GM19452 (cell line): ENCODE results near the gene SPOUT1.
A peak's percentile ranks its signal among the peaks of the same experiment; 100 is the strongest.
"Not testable (repeated sequence)": the region's sequence is repeated elsewhere in the genome, so short reads cannot be mapped to it uniquely, and the experiment has no call there.

Experiments used
- ATAC-seq: cut with Tn5 transposase; IDR thresholded peaks from one replicate; pipeline ENCODE4 v1.9.1; 2021; ENCODE audit not compliant: unreplicated experiment

The SPOUT1 gene

GRCh38 chr9:128818099-128818838 is 11.3 kb downstream of the SPOUT1 start, which contains the start of gene ENDOG:
TSS of gene ENDOG (plus strand) at chr9:128818500. CDS start at chr9:128818685, 185 bp downstream.
- ATAC-seq, result peak; percentile 90

DNA sequence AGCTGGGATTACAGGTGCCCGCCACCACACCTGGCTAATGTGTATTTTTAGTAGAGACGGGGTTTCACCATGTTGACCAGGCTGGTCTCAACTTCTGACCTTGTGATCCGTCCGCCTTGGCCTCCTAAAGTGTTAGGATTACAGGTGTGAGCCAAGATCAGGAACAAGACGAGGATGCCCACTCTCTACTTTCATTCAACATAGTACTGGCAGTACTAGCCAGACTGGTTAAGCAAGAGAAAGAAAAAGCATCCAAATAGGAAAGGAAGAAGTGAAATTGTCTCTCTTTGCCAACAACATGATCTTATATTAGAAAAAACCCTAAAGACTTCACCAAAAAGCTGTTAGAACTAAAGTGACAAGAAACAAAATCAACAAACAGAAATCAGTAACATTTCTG is 18.7 kb downstream of the SPOUT1 start:
- no peak for ATAC-seq

DNA sequence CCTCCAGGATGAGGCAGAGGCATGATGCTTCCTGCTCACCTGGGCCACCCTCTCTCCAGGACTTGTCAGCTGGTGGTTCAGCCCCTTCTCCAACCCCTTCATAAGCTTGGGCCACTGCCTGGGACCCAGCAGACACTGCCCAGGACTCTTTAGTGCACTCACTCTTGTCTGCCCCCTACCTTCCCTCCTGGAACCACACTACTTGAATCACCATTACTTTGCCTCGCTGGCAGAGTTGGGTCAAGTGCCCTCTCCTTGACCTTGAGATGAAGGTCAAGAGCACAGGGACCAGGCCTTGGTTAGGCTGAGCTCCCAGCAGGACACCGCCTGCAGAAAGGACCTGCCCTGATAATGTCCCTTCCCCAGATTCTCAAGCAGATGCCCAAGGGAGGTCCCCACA is 19.8 kb downstream of the SPOUT1 start:
- ATAC-seq, result no peak

GRCh38 chr9:128809036-128809599 is 20.5 kb downstream of the SPOUT1 start:
- ATAC-seq, result no peak

GRCh38 chr9:128808543-128808942 is 21.1 kb downstream of the SPOUT1 start:
- no peak for ATAC-seq

GRCh38 chr9:128807827-128808226 is 21.8 kb downstream of the SPOUT1 start:
- ATAC-seq, result no peak

DNA sequence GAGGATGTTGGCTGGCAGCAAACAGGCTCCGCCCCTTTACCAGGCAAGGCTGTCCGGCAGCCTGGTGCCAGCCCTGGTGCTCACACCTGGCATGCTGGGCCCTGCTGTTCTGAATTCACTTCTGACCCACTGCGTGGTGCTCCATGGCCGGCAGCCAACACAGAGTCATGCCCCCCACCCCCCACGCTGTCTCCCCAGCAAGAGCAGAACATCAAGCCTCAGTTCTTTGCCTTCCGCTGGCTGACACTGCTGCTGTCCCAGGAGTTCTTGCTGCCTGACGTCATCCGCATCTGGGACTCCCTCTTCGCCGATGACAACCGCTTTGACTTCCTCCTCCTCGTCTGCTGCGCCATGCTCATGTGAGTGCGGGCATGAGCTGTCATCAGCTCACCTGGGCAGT is 23.9 kb downstream of the SPOUT1 start:
- ATAC-seq, result no peak

DNA sequence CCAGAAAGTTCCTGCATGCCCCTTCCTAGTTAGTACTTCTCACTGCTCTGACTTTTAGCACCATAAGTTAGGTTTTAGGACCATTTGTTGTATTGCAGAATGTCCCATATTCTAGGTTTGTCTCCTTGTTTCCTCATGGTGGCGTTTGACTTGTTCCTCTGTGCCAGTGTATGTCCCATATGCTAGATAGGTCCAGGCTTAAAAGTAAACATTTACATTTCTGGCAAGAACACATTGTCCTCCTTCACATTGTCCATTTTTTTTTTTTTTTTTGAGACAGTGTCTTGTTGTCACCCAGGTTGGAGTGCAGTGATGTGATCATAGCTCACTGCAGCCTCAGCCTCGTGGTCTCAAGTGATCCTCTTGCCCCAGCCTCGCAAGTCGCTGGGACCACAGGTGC is 27.1 kb downstream of the SPOUT1 start:
- ATAC-seq, result no peak

GRCh38 chr9:128800061-128800460 is 29.5 kb downstream of the SPOUT1 start:
- ATAC-seq, result no peak

DNA sequence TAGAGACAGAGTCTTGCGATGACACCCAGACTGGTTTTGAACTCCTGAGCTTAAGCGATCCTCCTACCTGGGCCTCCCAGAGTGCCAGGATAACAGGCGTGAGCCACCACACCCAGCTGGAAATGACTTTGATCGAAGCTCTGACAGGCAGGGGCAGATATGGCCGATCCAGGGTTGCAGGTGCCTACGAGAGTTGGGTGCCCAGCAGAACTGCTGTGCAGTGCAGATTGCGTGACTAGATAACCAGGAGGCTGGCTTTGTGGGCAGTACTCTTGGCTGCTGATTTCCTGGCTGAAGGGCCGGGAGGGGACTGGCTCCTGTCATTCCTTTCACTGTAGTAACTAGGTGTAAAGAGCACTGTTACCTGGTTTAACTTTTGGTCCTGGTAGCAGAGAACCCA is 30.7 kb downstream of the SPOUT1 start:
- no peak for ATAC-seq

GRCh38 chr9:128794961-128795360 is 34.6 kb downstream of the SPOUT1 start:
- not testable (repeated sequence) for ATAC-seq

DNA sequence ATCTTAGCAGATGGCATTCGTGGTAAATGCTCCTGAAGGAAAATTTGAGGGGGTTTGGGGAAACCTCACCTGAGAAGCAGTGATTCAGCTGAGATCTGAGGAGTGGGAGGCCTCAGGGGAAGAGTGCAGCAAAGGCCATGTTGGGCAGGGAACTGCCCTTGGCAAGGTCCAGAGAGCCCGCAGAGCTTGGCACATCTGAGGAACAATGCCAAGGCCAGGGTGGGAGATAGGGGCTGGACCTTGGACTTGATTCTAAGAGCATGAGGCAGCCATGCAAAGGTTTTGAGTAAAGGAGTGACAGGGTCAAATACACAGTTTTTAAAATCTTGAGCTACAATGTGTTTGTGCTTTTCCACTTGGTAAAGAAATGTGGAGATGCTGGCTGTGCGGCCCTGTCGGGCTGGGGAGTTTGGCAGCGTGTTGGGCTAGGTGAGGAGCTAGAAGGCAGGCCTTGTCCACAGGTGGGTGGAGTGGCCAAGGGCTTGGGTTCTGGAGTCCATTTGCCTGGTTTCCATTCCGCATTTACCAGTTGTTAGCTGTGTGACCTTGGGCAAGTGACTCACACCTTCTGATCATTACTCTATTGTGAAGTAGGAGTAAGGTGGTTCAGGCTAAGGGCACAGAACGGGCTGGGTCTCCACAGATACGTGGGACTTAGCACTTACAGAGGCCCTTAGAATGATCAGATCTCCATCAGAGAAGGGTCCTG is 36.5 kb downstream of the SPOUT1 start:
- no peak for ATAC-seq

- no peak for ATAC-seq
Measured at GRCh38 chr9:128792134-128792533, 37.5 kb downstream of the SPOUT1 start.

- ATAC-seq, result no peak
Measured at GRCh38 chr9:128790536-128790935, 39.1 kb downstream of the SPOUT1 start.

- no peak for ATAC-seq
Measured at GRCh38 chr9:128788445-128788844, 41.1 kb downstream of the SPOUT1 start.

DNA sequence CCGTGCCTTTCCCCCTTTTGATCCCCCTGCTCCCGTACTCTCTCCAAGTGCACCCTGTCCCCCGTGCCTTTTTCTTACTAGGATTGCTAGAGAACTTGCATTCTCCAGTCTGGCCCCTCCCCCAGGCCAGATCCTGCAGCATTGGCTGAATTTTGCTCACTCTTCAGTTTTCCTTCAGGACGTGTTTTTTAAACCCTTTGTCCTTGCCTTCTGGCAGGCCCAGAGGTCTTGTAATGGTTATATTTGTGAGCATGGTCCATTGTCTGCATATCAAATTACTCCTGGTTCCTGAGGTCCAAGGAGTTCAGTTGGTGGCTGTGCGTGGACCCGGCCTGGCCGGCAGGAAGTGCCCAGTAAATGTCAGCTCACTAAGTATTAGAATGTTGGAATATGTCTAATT is 41.9 kb downstream of the SPOUT1 start:
- ATAC-seq, result no peak

GRCh38 chr9:128786681-128787601 is 42.7 kb downstream of the SPOUT1 start, which contains the start of gene TBC1D13:
TSS of gene TBC1D13 (plus strand) at chr9:128787253. CDS start at chr9:128787354, 101 bp downstream.
- peak; percentile 81 for ATAC-seq

DNA sequence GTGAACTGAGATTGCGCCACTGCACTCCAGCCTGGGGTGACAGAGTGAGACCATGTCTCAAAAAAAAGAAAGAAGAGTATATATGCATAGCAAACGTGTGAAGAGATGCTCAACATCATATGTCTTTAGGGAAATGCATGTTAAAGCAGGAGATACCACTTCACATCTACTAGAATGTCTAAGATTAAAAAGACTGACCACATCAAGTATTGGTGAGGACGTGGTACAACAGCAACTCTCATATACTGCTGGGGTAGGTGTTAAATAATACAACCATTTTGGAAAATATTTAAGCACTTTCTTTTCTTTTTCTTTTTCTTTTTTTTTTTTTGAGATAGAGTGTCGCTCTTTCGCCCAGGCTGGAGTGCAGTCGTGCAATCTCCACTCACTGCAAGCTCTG is 44.2 kb downstream of the SPOUT1 start:
- ATAC-seq, result no peak

GRCh38 chr9:128782669-128783068 is 46.9 kb downstream of the SPOUT1 start:
- ATAC-seq, result no peak

DNA sequence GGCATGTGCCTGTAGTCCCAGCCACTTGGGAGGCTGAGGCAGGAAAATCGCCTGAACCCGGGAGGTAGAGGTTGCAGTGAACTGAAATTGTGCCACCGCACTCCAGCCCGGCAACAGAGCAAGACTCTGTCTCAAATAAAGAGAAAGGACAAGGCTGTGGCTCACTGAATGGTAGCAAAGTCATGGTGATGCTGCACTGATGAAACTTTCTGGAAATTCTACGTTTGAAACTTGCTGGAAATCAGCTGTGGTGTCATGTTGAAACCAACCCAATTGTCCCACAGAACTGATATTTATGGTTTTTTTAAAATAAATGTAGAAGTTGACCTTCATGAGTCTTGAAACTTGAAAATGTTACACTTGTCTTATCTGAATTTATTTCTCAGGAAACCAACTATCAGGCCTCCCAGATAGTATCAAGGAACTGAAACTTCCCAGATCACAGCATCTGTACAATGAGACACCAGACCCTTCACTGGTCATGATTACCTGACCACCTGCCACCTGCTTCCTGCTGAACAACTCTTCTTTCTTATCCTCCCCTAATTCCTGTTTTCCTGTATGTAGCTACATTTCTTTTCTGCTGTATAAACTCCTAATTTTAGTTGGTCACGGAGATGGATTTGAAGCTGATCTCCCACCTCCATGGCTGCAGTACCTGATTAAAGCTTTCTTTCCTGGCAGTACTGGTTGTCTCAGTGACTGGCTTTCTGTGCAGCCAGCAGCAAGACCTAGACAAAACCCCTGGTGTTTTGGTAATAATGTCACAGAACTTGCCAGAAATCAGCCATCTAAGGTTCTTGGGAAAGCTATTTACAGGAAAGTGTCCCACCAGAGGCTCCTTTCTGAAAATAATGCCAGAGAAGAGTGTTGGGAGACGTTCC is 48.2 kb downstream of the SPOUT1 start:
- no peak for ATAC-seq
